ENCODE measurements around the gene EPB42.
A peak's percentile ranks its signal among the peaks of the same experiment; 100 is the strongest.

The EPB42 gene

DNA sequence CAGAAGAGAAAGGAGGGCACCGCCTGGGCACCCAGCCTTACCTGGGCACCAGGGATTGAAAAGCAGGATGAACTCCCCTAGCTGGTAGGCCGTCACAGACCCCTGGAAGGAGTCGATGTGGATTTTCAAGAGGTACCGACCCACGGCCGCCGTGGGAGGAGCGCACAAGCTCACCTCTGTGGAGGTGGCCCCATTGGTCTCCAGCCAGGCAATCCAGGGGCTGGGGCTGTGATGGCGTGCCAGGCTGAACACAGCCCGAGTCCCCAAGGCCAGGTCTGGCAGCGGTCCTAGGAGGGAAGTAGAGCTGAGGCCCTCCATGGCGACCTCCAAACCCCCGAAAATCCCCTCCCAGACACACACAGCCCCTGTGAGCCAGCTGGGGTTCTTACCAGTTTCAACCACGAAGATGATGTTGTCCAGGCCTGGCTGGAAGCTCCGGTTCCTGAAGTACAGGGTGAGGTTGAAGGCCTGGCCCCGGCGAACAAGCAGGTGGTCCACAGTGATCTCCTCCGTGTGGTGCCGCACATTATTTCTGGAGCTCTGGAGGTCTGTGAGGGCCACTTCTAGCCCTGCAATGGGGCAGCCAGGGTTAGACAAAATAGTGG lies 39.3 kb upstream of the EPB42 start:
- DNase-seq (ENCODE audit: low read depth) = no peak

GRCh38 chr15:43258781-43259180 lies 38.0 kb upstream of the EPB42 start:
- TF ChIP-seq, protein P1, sequence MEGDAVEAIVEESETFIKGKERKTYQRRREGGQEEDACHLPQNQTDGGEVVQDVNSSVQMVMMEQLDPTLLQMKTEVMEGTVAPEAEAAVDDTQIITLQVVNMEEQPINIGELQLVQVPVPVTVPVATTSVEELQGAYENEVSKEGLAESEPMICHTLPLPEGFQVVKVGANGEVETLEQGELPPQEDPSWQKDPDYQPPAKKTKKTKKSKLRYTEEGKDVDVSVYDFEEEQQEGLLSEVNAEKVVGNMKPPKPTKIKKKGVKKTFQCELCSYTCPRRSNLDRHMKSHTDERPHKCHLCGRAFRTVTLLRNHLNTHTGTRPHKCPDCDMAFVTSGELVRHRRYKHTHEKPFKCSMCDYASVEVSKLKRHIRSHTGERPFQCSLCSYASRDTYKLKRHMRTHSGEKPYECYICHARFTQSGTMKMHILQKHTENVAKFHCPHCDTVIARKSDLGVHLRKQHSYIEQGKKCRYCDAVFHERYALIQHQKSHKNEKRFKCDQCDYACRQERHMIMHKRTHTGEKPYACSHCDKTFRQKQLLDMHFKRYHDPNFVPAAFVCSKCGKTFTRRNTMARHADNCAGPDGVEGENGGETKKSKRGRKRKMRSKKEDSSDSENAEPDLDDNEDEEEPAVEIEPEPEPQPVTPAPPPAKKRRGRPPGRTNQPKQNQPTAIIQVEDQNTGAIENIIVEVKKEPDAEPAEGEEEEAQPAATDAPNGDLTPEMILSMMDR (conservative IDR thresholded peaks at IDR 0.05; ENCODE audit: low read depth, low read length) = no peak
- DNase-seq (ENCODE audit: low read depth) = no peak
- no peak overlapping the region for H3K4me3 ChIP-seq (ENCODE audit: low read depth, low read length)

More for the DNA sequence above, 39.3 kb upstream of the EPB42 start:
- H3K4me3 ChIP-seq (ENCODE audit: low read depth, low read length) = no peak overlapping the region
- TF ChIP-seq, protein P1 (conservative IDR thresholded peaks at IDR 0.05; ENCODE audit: low read depth, low read length) = no peak

- no peak overlapping the region for H3K4me3 ChIP-seq (ENCODE audit: low read depth, low read length)
- TF ChIP-seq, protein P1 (conservative IDR thresholded peaks at IDR 0.05; ENCODE audit: low read depth, low read length) = no peak
- DNase-seq (ENCODE audit: low read depth) = no peak
These were observed 35.5 kb upstream of the EPB42 start for GRCh38 chr15:43256341-43256740.

DNA sequence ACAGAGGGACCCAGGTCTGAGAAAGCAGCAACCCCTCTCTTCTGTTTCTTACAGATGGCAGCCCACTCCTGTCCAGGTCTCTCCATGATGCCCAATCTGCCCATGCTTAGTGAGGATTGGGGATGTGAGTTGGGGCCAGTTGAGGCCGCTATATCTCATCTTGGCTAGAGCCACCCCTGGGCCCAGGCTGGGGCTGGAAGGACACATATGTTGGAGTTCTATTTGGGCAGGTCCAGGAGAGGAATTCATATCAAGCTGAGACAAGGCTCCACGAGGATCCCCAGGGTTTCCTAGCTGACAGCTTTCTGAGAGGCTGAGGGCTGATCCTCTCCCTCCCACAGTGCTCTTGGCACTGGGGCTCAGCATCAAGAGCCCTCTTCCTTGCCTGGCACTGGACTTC lies 34.6 kb upstream of the EPB42 start:
- no peak for DNase-seq (ENCODE audit: low read depth)
- TF ChIP-seq, protein P1 (conservative IDR thresholded peaks at IDR 0.05; ENCODE audit: low read depth, low read length) = no peak
- H3K4me3 ChIP-seq (ENCODE audit: low read depth, low read length) = no peak overlapping the region

DNA sequence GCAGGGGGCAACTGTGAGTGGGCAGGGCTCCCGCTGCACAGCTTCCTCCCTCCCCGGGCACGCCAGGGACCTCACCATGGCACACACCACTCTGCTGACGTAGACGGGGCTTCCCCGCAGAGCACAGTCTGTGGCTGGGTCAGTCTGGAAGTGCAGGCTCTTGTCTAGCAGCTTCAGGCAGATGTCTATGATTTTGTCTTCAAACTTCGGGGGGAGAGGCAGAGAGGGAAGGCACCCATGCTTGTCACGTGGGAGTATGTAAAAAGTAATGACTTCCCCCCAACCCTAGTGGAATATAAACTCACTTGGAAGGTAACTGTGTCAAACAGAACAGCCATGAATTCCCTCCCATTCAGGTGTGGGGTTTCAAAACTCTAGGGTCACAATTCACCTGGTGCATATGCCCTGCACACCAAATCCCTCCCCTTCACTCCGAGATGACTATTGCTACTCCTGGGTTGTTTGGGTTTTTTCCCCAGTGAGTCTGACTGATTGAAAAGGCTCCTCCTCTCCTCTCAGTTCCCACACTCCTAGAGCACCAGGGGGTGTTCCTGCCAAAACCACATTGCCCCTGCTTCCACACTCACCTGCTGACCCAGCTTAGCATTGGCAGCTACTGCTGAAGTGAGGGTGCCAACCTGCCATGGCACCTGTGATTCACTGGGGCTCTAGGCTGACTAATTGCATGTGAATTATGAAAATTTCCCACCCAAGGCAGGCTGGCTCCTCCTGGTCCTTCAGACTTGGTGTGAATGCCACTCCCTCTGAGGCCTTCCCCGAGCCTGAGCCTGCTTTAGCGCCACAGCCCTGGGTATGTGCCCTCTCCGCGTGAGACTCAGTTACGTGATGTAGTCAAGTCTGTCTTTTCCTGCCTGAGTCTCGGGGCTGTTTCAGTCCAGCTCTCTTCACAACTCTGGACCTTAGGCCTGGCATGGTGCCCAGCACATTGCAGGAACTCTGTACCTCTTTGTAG lies 32.9 kb upstream of the EPB42 start:
- DNase-seq (ENCODE audit: low read depth) = peak; percentile 81
- TF ChIP-seq, protein P1 (conservative IDR thresholded peaks at IDR 0.05; ENCODE audit: low read depth, low read length) = no peak
- H3K4me3 ChIP-seq (ENCODE audit: low read depth, low read length) = no peak overlapping the region

DNA sequence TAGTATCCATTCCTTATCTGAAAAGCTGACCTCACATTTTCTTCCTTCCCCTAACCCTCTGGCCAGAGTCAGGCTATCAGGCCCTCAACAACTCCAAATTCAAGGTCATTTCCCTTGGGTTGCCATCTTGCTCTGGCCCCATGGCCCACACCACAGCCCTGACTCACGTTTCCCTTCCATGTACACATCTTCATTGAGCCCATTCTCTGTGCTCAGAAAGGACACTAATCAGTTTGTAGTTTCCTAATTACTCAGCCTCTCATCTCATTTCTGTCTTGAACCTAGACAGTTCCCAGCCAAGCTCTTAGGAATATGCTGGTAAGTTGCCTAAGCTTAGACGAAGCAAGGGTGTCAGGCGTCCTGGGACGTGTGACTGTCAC lies 31.0 kb upstream of the EPB42 start:
- H3K4me3 ChIP-seq (ENCODE audit: low read depth, low read length) = no peak overlapping the region
- DNase-seq (ENCODE audit: low read depth) = no peak
- TF ChIP-seq, protein P1 (conservative IDR thresholded peaks at IDR 0.05; ENCODE audit: low read depth, low read length) = no peak

Measured in choroid plexus epithelial cell (primary cell).